Right hindlimb (tissue), 1 donor: ENCODE data around the gene RASA1.

Experiments
- DNase-seq: peaks from one replicate; pipeline ENCODE4 v3.0.0-alpha.2; 2018

RASA1 gene

DNA sequence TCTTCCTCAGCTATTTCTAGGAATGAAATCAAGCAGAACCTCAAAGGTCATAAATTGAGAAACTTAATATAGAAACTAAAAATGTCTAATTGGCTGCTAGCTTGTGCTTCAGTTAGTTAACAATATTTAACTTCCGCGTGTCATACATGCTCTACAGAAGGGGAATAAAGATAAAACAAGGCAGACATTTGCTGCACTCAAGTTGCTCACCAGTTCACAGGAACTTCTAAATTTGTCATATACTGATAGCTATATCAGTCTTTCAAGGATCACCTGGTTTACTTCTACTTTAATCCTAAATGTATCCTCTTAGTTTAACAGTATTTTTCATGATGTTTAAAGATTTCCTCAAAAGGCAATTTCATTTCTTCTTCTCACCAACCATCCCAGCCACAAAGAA lies 136.7 kb downstream of the RASA1 start:
- DNase-seq, result no peak

DNA sequence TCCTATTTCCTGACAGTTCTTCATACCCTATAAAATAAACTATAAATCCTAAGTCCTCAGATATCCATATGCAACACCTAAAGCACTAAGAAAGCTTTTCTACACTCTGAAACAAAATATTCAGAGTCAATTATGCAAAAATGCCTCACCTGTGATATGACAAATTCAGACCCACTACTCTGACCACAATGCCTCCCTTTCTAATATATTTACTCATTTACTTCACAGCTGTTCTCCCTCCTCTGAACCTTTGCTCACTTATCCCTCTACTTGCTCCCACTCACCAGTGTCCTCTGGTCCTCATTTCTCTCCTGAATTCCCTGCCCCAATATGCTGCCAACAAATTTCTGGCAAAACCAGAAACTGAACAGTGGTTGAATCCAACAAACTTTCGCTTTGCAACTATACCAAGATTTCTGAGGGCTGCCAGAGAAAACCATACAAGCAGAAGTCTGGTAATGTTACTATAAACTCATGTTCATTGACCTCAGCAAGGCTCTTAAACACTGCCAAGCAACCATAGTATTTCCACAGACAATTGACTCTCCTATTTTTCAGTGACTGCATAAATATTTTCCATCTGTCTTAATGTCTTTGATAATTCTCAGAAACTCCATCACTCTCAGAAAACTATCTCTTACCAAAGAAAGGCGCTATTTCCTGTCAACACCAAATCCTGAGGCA lies 137.9 kb downstream of the RASA1 start:
- DNase-seq, result no peak

DNA sequence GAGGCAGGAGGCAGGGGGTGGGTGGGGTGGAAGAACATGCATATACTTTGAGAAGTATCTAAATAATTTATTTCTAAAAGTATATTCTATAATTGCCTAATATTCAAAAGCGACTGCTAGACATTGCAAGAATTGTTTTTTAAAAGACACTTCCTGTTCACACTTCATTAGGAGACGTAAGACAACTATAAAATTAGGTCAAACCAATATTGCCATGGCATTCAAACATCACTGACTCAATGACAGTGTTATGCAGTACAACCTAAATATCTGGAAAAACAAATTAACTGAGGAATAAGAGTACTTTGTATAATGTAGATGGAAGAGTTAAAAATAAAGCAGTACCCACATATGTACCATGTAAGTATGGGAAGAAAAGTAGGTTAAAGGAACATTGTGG lies 140.5 kb downstream of the RASA1 start:
- no peak for DNase-seq

DNA sequence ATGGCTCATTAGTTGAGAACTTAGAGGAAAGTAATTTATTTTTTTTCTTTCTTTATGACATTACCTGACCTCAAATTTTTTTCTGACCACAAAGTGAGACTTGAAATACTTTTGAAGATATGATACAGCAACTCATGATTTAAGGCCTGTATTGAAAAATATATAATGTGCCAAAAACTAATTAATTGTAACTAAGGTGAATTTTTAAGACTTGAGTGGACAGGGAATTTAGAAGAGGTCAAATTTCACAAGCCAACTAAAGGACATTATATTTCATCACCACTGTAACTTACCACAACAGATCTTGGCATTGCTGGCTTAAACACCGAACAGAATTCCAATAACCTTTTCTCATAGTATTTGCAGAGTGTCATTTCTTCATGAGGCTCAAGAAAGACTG lies 143.2 kb downstream of the RASA1 start:
- DNase-seq, result no peak

DNA sequence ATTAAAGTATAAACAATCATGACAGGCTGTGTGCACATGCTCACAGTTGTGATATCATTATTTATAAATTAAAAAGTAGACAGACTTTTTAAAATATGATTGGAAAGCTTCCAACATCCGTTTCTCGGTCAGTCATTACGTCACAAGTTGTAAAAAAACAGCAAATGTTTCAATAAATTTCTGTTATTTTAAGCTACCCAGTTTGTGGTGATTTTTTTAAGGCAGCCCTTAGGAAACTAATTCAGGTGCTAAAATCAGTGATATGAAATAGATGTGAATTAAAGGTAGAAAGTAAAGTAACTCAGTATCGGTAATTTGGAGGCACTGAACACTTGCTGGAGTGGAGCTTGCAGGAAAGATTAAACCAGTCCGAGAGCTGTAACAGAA lies 143.9 kb downstream of the RASA1 start:
- no peak for DNase-seq

DNA sequence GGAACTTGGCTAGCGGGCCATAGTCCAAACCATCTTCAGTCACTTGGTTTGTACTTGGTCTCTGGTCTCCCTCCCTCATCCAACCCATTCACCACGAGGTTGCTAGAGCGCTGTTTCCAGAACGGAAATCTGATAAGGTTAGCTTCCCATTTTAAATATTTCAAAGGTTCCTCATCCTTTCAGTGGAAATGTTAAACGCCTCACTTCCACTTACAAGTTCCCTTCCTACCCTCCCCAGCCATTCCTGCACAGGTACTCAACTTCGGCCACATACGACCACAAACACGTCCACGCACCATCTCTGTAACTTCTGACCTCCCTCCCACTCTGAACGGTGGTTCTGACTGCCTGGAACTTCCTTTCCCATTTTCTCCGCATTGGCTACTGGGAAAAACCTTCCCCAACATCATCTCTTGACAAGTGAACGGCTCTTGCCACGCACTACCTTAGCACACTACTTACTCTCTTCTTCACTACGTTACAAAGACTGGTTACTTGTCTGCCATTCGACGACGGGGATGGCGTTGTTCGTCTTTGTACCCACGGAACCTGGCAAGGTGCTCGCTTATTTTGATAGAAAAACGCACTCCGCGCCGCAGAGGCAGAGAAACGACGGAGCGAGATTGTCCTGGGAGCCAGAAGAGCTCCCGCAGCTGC lies 144.4 kb downstream of the RASA1 start:
- peak; percentile 51 for DNase-seq

DNA sequence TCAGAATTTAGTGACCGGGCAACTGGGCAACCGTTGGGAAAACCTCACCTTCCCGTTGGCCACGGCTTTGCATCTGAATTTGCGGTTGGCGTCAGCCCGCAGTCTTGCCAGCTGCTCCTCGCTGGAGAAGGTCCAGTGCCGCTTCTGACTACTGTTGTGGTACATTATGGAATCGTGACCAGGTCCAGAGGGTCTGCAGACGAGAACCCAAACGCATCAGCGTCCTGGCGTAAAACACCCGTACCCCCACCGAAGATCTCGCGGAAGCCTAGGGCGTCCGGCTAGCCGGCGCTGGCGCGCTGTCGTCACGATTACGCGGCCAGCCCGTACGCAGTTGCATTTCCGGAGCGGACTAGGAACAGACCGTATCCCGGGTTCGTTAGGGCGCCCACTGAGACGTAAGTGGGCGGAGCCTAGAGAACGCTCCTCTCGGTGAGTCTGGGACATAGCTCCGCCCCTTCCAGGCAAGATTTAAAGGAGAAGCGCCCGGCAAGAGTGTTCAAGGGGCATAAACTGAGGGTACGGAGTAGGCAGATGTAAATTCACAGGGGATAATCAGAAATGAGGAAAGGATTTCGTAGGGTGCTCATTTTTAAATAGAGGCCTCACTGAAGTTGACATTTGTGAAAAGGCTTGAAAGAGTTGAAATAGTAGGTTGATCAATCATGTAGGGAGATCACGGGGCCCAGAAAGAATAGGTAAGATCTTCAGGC lies 145.1 kb downstream of the RASA1 start, which contains the start of gene CCNH:
TSS of gene CCNH (minus strand) at position 301 of the 713 bp plus-strand sequence. CDS start at position 165, 136 bp downstream.
- peak; percentile 99 for DNase-seq

DNA sequence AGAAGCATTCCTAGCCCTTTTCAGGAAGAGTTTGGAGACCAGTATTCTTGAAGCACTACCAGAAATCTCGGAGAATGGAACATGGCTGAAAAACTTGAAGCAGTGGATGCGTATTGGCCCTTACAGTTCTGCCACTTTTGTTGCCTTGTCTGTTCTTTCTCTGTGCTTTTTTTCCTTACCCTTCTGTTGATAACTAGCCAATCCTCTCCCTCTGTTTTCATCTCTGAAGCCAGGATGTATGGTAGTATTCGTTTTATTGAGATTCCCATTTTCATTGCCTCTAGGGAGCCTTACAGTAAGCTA lies 145.6 kb downstream of the RASA1 start:
- no peak for DNase-seq

DNA sequence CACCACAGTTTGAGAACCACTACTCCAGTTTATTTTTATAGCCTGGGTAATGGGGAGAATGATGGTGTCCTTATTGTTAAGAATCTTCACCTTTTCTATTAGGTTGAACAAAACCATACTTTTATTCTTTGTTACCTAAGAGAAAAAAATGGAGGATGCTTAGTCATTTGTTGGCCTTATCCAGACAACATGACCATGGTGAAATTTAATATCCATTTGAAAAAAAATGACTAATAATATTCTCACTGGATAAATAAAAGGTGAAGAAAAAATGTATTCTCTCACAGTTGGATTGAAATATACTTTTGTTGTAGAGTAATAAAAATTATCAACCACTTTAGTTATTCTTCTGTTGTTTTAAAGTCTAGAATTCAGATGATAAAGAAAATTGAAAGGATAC lies 150.8 kb downstream of the RASA1 start:
- DNase-seq, result no peak

DNA sequence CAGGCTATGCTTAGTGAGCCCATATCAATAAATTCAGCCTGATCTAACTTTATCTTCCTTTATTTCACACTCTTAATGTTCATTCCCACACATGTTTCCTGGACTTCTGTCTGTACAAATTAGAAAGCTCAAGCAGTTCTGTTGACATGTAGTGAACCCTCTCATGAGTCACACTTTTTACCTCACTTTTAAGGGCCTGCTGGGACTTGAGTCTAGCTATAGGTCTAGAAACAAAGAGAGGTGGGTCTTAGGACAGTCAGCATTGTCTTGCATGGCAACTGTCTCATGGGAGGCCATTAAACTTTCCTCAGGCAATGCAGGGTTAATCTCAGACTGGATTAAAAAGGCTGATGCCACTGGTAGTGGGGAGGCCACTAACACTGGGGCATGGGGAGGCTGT lies 153.6 kb downstream of the RASA1 start:
- DNase-seq, result no peak

DNA sequence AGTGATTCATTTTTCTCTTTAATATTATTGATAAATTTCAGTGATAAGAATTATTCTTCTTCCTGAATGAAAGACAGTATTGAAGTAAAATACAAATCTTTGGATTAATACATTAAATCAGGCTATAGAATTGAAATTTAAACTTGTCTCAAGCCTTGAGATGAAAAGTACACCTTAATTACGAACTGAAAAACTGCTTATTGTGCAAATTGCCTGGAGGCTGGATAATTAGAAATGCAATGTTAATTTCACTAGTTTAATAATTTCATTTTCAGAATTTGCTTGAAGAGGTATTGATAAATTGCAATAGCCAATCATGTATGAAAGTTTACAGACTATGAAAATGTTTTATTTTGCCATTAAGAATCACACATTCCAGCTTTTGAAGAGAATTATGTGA lies 156.1 kb downstream of the RASA1 start:
- no peak for DNase-seq

DNA sequence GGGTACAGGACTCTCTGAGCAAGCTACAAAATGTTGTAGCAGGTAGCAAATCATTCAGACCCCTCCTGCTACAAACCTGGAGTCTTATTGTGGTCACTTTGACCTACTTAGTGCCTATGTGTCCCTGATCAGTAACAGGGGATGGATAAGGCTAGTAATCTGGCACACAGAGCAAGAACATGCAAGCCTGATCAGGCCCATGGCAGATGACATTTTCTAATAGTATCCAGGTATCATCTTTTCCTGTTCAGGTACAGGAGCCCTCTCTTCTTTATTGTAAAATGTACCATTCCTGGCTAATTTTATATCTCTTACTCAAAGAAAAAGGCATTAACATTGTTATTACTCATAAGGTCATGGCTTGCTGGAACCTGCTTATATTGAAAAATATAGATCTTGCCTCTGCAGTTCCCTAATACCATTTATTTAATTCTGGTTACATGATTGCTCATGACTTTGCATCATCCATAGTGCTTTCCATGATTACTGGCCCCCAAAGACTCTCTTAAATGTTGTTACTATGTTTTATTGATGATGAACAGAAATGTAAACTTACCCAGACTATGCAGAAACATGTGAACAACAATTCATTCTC lies 163.3 kb downstream of the RASA1 start:
- no peak for DNase-seq

DNA sequence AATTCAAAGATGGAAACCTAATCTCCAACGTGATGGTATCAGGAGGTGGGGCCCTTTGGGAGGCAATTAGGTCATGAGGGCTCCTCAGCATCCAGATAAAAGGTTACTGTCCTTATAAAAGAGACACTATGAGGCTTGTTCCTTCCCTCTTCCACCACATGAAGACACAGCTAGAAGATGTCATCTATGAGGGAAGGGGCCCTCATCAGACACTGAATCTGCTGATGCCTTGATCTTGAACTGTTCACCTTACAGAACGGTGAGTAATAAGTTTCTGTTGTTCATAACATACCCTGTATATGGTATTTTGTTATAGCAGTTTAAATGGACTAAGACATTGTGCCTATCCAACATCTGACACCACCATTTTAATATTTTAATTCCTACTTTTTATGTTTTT lies 164.8 kb downstream of the RASA1 start:
- no peak for DNase-seq

DNA sequence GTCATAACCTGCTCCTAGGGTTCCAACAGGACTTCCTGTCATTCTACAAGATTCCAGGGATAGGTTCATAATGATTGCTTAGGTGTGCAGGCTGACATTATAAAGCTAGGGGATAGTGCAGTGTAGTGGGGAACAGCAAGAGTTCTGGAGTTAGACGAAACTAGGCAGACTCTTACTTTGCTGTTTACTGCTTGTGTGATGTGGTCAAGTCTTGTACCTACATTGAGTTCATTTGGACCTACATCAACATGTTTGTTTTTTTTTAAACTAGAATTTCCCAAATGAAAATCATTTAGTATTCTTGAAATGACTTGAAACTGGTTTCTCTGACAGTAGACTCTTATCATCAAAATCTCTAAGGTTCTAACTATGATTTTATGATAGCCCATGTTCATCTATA lies 166.3 kb downstream of the RASA1 start:
- DNase-seq, result no peak

DNA sequence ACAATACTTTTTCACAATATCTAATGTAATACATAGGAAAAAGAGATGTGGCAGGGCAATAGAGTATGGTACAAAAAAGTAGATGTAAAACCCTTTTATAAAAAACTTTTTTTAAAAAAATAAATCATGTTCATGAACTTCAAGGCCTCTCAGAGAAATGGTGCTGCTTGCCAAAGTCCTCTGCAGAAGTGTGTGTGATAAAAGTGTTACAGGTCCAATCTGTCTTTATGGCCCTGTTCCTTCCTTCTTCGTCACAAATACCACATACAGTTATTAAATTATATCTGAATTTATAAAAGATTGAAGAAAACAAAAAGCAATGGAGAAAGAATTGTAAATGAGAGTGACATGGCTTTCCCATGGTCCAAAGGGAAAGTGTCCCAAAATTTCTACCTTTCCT lies 166.8 kb downstream of the RASA1 start:
- DNase-seq, result no peak

DNA sequence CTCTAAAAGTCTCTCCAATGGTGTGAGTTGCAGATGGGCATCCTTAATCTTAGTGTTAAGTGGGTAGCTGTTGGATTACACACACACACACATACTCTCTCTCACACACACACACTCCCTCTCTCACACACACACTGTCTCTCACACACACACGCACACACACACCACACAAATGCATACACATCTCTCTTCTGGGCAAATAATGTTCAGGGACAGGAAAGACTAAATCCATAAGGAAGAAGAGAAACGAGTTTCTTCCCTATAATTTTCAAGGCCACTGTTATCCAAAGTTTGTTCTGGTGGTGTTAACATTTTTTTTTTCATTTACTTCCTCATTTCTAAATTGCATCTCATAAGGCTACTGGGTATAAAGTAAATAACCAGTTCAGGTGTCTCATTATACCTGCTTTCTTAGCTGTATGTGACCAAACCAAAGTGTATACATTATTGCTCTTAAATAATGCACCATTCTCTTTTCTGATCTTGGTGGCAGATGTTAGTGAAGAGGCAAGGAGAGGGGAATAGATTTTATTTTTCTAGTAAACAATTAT lies 167.5 kb downstream of the RASA1 start:
- no peak for DNase-seq

DNA sequence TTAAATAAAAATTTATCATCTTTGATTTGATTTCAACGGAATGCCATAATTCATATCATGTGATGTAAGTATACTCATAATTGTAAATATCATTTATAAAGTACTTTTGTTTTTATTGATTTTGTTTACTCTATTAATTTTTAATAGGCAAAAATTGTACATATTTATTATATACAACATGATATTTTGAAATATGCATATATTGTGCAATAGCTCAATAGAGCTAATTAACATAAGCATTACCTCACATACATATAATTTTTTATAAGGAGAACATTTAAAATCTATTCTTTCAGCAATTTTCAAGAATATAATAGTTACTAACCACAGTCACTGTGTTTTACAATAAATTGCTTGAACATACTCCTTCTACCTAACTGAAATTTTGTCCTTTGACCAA lies 170.0 kb downstream of the RASA1 start:
- DNase-seq, result no peak

DNA sequence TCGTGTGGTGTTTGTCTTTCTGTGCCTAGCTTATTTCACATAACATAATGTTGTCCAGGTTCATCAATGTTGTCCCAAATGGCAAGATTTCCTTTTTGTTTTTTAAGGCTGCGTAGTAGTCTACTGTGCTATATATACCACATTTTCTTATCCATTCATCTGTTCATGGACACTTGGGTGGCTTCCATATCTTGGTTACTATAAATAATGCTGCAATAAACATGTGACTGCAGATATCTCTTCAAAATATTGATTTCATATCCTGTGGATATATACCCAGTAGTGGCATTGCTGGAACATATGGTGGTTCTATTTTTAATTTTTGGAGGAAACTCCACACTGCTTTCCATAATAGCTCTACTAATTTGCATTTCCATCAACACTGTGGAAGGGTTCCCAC lies 170.5 kb downstream of the RASA1 start:
- DNase-seq, result no peak
